ENCODE measurements around the gene CCNK.

CCNK gene

DNA sequence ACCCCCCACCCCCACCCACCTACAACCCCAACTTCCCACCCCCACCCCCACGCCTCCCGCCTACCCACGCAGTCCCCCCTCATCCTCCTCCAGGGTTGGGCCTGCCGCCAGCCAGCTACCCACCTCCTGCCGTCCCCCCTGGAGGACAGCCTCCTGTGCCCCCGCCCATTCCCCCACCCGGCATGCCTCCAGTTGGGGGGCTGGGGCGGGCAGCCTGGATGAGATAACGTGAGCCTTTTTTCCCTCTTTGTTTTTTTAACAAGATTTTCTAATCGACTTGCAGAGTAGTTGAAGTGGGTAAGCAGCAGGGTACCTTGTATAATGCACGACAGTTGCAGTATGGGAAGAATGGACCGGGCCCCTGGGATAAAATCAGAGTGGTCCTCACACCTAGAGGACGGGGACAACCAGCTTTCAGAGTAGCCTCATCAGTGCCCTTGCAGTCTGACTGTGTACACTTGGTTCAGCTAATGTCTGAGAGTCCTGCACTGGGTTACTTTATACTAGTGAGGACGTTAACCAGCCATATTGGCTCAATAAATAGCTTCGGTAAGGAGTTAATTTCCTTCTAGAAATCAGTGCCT, 29.4 kb downstream of the CCNK start:
- no peak for DNase-seq (ENCODE audit: low read depth)
- TF ChIP-seq, protein P1, sequence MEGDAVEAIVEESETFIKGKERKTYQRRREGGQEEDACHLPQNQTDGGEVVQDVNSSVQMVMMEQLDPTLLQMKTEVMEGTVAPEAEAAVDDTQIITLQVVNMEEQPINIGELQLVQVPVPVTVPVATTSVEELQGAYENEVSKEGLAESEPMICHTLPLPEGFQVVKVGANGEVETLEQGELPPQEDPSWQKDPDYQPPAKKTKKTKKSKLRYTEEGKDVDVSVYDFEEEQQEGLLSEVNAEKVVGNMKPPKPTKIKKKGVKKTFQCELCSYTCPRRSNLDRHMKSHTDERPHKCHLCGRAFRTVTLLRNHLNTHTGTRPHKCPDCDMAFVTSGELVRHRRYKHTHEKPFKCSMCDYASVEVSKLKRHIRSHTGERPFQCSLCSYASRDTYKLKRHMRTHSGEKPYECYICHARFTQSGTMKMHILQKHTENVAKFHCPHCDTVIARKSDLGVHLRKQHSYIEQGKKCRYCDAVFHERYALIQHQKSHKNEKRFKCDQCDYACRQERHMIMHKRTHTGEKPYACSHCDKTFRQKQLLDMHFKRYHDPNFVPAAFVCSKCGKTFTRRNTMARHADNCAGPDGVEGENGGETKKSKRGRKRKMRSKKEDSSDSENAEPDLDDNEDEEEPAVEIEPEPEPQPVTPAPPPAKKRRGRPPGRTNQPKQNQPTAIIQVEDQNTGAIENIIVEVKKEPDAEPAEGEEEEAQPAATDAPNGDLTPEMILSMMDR (IDR thresholded peaks at IDR 0.05; ENCODE audit: low read length, missing control alignments): no peak
- no peak overlapping the region for H3K4me3 ChIP-seq (replicated peaks; ENCODE audit: low read depth, low read length)

DNA sequence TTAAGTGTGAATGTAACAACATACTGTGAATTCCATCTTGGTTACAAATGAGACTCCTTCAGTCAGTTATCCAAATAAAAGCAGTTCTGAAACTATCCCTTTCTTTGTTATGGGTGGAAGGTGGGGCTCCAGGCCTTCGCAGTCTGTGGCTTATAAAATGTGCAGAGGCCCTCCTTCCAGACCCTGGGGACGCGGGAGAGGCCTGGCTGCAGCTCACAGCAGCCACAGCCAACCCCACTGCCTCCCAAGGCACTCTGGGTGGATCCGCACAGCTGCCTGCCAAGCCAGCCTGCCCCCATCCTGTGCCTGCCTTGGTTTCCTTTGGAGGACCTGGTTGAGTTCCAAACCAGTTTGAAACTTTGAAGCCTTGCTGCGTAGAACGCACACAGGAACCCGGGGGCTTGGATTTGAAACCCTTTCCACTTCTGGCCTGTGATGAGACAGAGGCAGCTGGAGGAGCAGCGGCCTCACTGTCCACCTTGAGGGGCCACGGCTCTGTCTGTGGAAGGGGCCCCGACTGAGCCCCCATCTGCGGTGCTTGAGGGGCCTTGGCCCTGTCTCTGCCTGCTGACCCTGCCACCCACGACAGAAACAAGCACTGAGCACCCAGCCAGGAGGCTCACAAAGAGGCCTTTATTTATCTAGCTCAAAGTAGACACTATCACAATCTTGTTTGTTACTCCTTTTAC, 30.4 kb downstream of the CCNK start:
- no peak overlapping the region for H3K4me3 ChIP-seq (replicated peaks; ENCODE audit: low read depth, low read length)
- no peak for DNase-seq (ENCODE audit: low read depth)
- TF ChIP-seq, protein P1 (IDR thresholded peaks at IDR 0.05; ENCODE audit: low read length, missing control alignments): no peak

DNA sequence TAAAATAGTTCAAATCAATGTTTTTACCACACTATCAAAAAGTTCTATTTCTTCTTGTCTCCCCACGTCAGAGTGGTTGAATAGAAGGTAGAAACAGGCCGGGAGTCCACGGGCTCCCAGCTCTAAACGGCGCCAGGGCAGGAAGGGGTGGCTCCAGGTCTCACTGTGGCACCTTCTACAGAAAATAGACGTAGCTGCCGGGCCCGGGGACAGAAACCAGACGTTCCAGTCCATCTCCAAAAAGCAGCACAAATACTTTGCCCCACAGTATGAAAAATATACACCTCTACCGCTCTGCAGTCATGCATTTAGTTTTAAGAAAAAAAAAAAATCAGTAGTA, 30.9 kb downstream of the CCNK start:
- no peak overlapping the region for H3K4me3 ChIP-seq (replicated peaks; ENCODE audit: low read depth, low read length)
- TF ChIP-seq, protein P1 (IDR thresholded peaks at IDR 0.05; ENCODE audit: low read length, missing control alignments): no peak
- no peak for DNase-seq (ENCODE audit: low read depth)

DNA sequence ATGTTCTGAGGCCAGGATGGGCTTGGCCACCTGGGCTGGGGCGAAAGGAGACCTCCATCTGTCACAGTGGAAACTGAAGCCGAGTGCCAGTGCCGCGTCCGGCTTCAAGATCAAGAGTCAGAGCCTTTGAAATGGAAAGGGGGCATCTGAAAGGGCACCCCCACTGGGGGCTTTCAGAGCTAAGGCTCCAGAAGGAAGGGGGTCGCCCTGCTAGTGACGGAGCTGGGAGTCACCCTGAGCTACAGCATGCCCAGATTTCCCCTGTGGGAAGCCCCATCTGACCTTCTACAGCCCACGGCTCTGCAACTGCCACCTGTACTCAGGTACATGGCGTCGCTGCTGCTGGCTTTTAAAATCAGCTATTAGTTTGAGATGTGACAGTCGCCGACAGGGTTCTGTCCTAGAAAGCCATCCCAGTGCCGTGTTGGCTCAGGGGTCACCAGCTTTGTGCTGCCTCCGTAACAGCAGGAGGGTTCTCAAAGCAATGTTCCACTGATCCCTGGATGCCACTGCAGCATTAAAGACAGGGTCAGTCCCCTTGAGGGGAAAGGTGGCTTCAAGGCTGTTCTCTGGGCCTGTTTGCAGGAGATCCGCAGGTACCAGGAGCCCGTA, 31.5 kb downstream of the CCNK start:
- DNase-seq (ENCODE audit: low read depth): no peak
- H3K4me3 ChIP-seq (replicated peaks; ENCODE audit: low read depth, low read length): no peak overlapping the region
- TF ChIP-seq, protein P1 (IDR thresholded peaks at IDR 0.05; ENCODE audit: low read length, missing control alignments): no peak

DNA sequence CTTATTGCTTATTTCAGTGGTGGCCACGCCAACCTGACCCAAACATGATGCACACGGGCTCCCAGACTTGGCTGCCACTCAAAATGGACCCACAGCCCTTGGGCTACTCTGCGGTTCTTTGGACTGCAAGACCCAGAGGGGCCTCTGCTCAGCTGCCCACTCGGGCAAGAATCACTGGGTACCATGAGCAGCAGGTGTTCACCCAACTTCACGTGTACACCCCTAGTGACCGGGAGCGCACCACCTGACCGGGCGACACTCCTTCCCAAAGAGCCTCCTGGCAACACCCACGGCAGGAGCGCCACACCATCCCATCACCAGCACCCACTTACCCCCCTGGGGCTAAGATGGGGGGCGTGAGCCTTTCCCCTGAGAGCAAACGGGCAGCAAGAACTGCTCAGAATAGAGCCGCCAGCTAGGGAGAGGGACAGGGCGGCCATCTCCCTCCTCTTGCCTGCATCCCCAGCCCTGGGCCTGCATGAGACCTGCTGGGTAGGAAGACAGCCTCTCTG, 32.0 kb downstream of the CCNK start:
- DNase-seq (ENCODE audit: low read depth): no peak
- TF ChIP-seq, protein P1 (IDR thresholded peaks at IDR 0.05; ENCODE audit: low read length, missing control alignments): no peak
- H3K4me3 ChIP-seq (replicated peaks; ENCODE audit: low read depth, low read length): no peak overlapping the region

DNA sequence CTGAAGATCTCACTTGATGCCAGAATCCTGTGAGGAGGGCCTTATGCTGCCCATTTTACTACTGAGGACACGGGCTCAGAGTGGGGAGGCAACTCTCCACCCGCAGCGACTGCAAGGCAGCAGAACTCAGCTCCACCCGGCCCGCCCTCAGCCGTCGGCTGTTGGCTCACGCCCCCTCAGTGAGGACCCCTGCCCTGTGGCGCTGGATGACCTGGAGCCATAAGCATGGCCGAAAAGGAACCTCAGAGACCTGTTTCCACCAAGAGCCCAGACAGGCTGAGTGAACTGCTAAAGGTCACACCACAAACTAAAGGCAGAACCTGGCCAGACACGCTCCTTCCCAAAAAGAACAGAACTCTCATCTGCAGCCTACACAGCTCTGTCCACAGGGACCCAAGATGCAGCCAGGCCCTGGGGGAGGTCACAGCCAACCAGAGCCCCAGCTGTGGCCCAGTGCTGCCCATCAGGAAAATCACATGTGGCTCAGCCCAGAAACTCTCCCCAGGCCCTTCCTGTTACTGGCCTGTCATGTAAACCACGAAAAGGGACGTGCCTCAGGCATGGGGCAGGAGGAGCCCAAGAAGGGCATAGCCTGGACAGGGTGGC, 32.8 kb downstream of the CCNK start:
- H3K4me3 ChIP-seq (replicated peaks; ENCODE audit: low read depth, low read length): no peak overlapping the region
- TF ChIP-seq, protein P1 (IDR thresholded peaks at IDR 0.05; ENCODE audit: low read length, missing control alignments): no peak
- DNase-seq (ENCODE audit: low read depth): no peak
